Measurements from ENCODE around the gene ADAM12.

The ADAM12 gene

GRCh38 chr10:126270111-126270510, 118.2 kb downstream of the ADAM12 start:
- Histone ChIP-seq H3K4me1 (ENCODE audit: control insufficient read depth, insufficient read depth, low read length) (no peaks in the 10 kb centered on the region), H3K9me3 (ENCODE audit: control insufficient read depth, insufficient read depth, low read depth, low read length) (no peaks in the 10 kb centered on the region), H3K36me3 (ENCODE audit: control insufficient read depth in 2 of 2, insufficient read depth in 1 of 2, low read length in 2 of 2) (no peaks in the 10 kb centered on the region), H3K4me3 (ENCODE audit: low read depth, low read length) (no peak overlapping the region), H3K27ac (ENCODE audit: extremely low read depth, low read depth, low read length) (no peak overlapping the region)
- no peak for TF ChIP-seq ZNF121 (tag by site-specific recombination; IDR thresholded peaks at IDR 0.05)
- no peak for TF ChIP-seq KLF8 (tag by site-specific recombination; IDR thresholded peaks at IDR 0.05)
- no peak for TF ChIP-seq ZNF214 (tag by site-specific recombination; IDR thresholded peaks at IDR 0.05; ENCODE audit: borderline replicate concordance)
- no peak for TF ChIP-seq ZFP37 (tag by site-specific recombination; IDR thresholded peaks at IDR 0.05)
- no peak for TF ChIP-seq ZFHX2 (tag by site-specific recombination; conservative IDR thresholded peaks at IDR 0.05)
- TF ChIP-seq HOXC10 (CRISPR knock-in tag; IDR thresholded peaks at IDR 0.05) = no peak
- TF ChIP-seq HOXD13 (CRISPR knock-in tag; IDR thresholded peaks at IDR 0.05; ENCODE audit: borderline replicate concordance) = no peak
- no peak for TF ChIP-seq ZNF792 (tag by site-specific recombination; IDR thresholded peaks at IDR 0.05)
- TF ChIP-seq ZNF423 (tag by site-specific recombination; IDR thresholded peaks at IDR 0.05) = no peak
- no peak for TF ChIP-seq MZF1 (tag by site-specific recombination; IDR thresholded peaks at IDR 0.05; ENCODE audit: borderline replicate concordance)
- no peak for TF ChIP-seq ZNF366 (tag by site-specific recombination; conservative IDR thresholded peaks at IDR 0.05)
- TF ChIP-seq SP7 (tag by site-specific recombination; IDR thresholded peaks at IDR 0.05) = no peak
- no peak for TF ChIP-seq ZNF362 (tag by site-specific recombination; IDR thresholded peaks at IDR 0.05)
- TF ChIP-seq ZNF157 (tag by site-specific recombination; IDR thresholded peaks at IDR 0.05) = no peak
- TF ChIP-seq ZNF692 (tag by site-specific recombination; IDR thresholded peaks at IDR 0.05) = no peak
- POLR2A ChIA-PET = interaction anchor here (0.7 kb wide), 1 partner anchor 17 kb away, joined by 4 read pairs; no protein-coding TSS in a partner anchor
- CTCF ChIA-PET = no interaction called here

GRCh38 chr10:126268013-126268920, 120.0 kb downstream of the ADAM12 start:
- H3K27ac ChIP-seq (ENCODE audit: extremely low read depth, low read depth, low read length) = no peak overlapping the region
- POLR2A ChIA-PET = no interaction called here
- CTCF ChIA-PET = no interaction called here
- no peaks in the 10 kb centered on the region for H3K4me1 ChIP-seq (ENCODE audit: control insufficient read depth, insufficient read depth, low read length)
- no peak for TF ChIP-seq KLF8 (tag by site-specific recombination; IDR thresholded peaks at IDR 0.05)
- TF ChIP-seq ZNF133 (tag by site-specific recombination; IDR thresholded peaks at IDR 0.05) = no peak
- TF ChIP-seq ZNF530 (tag by site-specific recombination; IDR thresholded peaks at IDR 0.05; ENCODE audit: low read depth) = no peak
- no peak for TF ChIP-seq ZNF621 (tag by site-specific recombination; IDR thresholded peaks at IDR 0.05)
- TF ChIP-seq HIC1 (tag by site-specific recombination; IDR thresholded peaks at IDR 0.05) = no peak
- TF ChIP-seq ZNF354C (tag by site-specific recombination; IDR thresholded peaks at IDR 0.05; ENCODE audit: borderline replicate concordance, low read depth) = no peak
- TF ChIP-seq ZNF366 (tag by site-specific recombination; conservative IDR thresholded peaks at IDR 0.05) = no peak
- no peak for TF ChIP-seq ZNF37A (tag by site-specific recombination; IDR thresholded peaks at IDR 0.05)
- TF ChIP-seq ZNF350 (tag by site-specific recombination; IDR thresholded peaks at IDR 0.05) = no peak
- no peaks in the 10 kb centered on the region for H3K9me3 ChIP-seq (ENCODE audit: control insufficient read depth, insufficient read depth, low read depth, low read length)
- H3K36me3 ChIP-seq (ENCODE audit: control insufficient read depth in 2 of 2, insufficient read depth in 1 of 2, low read length in 2 of 2) = no peaks in the 10 kb centered on the region
- H3K4me3 ChIP-seq (ENCODE audit: low read depth, low read length) = no peak overlapping the region
